HepG2 (cell line): ENCODE data around the gene FNDC3B. TPM values are rescaled to one million over a fixed set of nuclear protein-coding genes. Genes with fewer than 3 reads are reported as not detected.

Experiments
- CEBPB ChIP-seq: IDR thresholded peaks from 2 replicates; pipeline ENCODE4 v1.6.1; 2011; ENCODE audit warnings: low read depth, low read length, improper control_type of control experiment, borderline replicate concordance
- DPF2 ChIP-seq: sonication (generic); formaldehyde crosslinking; IDR thresholded peaks from 2 replicates; pipeline ENCODE4 v1.4.0; 2020; ENCODE audit warnings: mild to moderate bottlenecking, low read depth, missing genetic modification reagents, borderline replicate concordance
- EZH2 ChIP-seq: conservative IDR thresholded peaks from 2 replicates; pipeline ENCODE4 v1.6.1; 2012; ENCODE audit warnings: mild to moderate bottlenecking, low read depth, low read length, moderate library complexity
- KAT8 ChIP-seq: IDR thresholded peaks from 2 replicates; pipeline ENCODE4 v1.6.1; 2016; ENCODE audit warnings: missing genetic modification reagents, missing compliant biosample characterization
- RAD21 ChIP-seq: fragments of 450-650 bp; formaldehyde crosslinking; IDR thresholded peaks from 2 replicates; pipeline ENCODE4 v1.5.0; 2020; ENCODE audit warnings: mild to moderate bottlenecking
- SIX4 ChIP-seq: sonication (generic); formaldehyde crosslinking; IDR thresholded peaks from 2 replicates; pipeline ENCODE4 v1.4.0; 2020; ENCODE audit warnings: missing genetic modification reagents
- SMAD9 ChIP-seq: sonication (generic); formaldehyde crosslinking; IDR thresholded peaks from 2 replicates; pipeline ENCODE4 v1.5.1; 2020; ENCODE audit warnings: mild to moderate bottlenecking, missing genetic modification reagents
- TBX2 ChIP-seq: sonication (generic); formaldehyde crosslinking; IDR thresholded peaks from 2 replicates; pipeline ENCODE4 v1.5.0; 2020; ENCODE audit warnings: missing genetic modification reagents, mild to moderate bottlenecking, borderline replicate concordance
- U2AF1 ChIP-seq: fragments of 200-400 bp; formaldehyde crosslinking; optimal IDR thresholded peaks from 2 replicates; pipeline ENCODE3; 2017; ENCODE audit warnings: mild to moderate bottlenecking, low read depth, low read length
- ZNF17 ChIP-seq: sonication (generic); formaldehyde crosslinking; IDR thresholded peaks from 2 replicates; pipeline ENCODE4 v1.5.0; 2020; ENCODE audit warnings: mild to moderate bottlenecking, missing genetic modification reagents
- ZNF33B ChIP-seq: sonication (generic); formaldehyde crosslinking; IDR thresholded peaks from 2 replicates; pipeline ENCODE4 v1.5.1; 2020; ENCODE audit warnings: mild to moderate bottlenecking, missing genetic modification reagents
- ZSCAN31 ChIP-seq: sonication (generic); formaldehyde crosslinking; IDR thresholded peaks from 2 replicates; pipeline ENCODE4 v1.5.0; 2020; ENCODE audit warnings: low read depth, mild to moderate bottlenecking, missing genetic modification reagents
- polyA plus RNA-seq, 8 experiments: library from polyadenylated mRNA; depleted of rRNA in 3 of 8; stranded (reverse) in 7 of 8; unstranded in 1 of 8; fragments of >200 nt; fragmentation: Illumina TruSeq in 4 of 8; extraction: Trizol in 4 of 8; gene quantifications; 2 replicates each; pipeline versions ENCODE4 v1.2.1 to v1.2.3, GENCODE V29; 2011 to 2016; ENCODE audit warnings: low read depth in 4 of 8, missing spikeins in 1 of 8, mixed read lengths in 1 of 8; ENCODE audit not compliant: insufficient read depth in 1 of 8
- total RNA-seq, 5 experiments: library from RNA; depleted of rRNA; stranded (reverse); fragments of >200 nt; fragmentation: Illumina TruSeq; extraction: Trizol; gene quantifications; 2 replicates each; pipeline ENCODE4 v1.2.3, GENCODE V29; 2016; ENCODE audit warnings: low read depth in 1 of 5
- TF ChIP-seq, protein P1 (sequence below): sonication (generic); formaldehyde crosslinking; conservative IDR thresholded peaks from 2 replicates; pipeline ENCODE4 v1.4.0; 2020; ENCODE audit warnings: missing genetic modification reagents
- TF ChIP-seq, protein P2 (sequence below): sonication (generic); formaldehyde crosslinking; IDR thresholded peaks from 2 replicates; pipeline ENCODE4 v1.4.0; 2020; ENCODE audit warnings: missing genetic modification reagents, borderline replicate concordance
- TF ChIP-seq, protein P3 (sequence below), 2 experiments: IDR thresholded peaks; 2 replicates each; pipeline ENCODE4 v1.6.1; 2011 to 2012; ENCODE audit warnings: low read length in 2 of 2, borderline replicate concordance in 1 of 2, low read depth in 1 of 2, mild to moderate bottlenecking in 1 of 2, moderate library complexity in 1 of 2
- TF ChIP-seq, protein P4 (sequence below): IDR thresholded peaks from 2 replicates; pipeline ENCODE4 v1.6.1; 2016; ENCODE audit warnings: missing biosample characterization, missing genetic modification reagents, low read depth
- TF ChIP-seq, protein P5 (sequence below): sonication (generic); formaldehyde crosslinking; IDR thresholded peaks from 2 replicates; pipeline ENCODE4 v1.4.0; 2020; ENCODE audit warnings: missing genetic modification reagents, mild to moderate bottlenecking, borderline replicate concordance

Gene FNDC3B
- total and polyA plus RNA-seq, 2 of the 13 experiments (the other 11 are each of a cell fraction or from before 2014, with no cell fraction given) = 74.8 to 103 TPM

DNA sequence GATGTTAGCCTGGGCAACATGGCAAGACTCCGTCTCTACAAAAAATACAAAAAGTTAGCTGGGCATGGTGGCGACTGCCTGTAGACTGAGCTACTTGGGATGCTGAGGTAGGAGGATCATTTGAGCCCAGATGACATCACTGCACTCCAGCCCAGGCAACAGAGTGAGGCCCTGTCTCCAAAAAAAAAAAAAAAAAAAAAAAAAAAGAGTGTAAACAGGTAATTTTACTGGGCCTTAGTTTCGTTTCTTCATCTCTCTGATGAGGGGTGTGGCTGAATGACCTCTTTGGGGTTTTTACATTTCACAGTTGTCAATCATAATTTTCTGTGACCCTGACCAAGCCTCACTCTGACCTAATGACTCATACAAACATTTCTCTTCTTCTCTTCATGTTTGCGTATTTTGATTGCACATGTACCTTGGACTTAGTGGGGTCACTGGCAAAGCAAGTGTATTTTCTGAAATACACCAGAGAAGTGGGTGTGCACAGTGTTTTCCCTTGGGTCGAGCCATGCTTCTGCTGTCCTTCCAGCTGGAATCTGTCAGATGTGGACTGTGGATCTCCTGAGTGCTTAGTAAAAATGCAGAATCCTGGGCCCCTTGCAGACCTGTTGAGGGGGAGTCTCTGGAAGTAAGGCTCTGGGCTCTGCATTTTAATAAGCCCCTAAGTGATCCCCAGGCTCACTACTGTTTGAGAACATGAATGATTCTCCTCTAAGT, 140.5 kb downstream of the FNDC3B start (continued):
- TF ChIP-seq, protein P1, sequence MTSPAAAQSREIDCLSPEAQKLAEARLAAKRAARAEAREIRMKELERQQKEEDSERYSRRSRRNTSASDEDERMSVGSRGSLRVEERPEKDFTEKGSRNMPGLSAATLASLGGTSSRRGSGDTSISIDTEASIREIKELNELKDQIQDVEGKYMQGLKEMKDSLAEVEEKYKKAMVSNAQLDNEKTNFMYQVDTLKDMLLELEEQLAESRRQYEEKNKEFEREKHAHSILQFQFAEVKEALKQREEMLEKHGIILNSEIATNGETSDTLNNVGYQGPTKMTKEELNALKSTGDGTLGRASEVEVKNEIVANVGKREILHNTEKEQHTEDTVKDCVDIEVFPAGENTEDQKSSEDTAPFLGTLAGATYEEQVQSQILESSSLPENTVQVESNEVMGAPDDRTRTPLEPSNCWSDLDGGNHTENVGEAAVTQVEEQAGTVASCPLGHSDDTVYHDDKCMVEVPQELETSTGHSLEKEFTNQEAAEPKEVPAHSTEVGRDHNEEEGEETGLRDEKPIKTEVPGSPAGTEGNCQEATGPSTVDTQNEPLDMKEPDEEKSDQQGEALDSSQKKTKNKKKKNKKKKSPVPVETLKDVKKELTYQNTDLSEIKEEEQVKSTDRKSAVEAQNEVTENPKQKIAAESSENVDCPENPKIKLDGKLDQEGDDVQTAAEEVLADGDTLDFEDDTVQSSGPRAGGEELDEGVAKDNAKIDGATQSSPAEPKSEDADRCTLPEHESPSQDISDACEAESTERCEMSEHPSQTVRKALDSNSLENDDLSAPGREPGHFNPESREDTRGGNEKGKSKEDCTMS (CRISPR knock-in tag) = no peak
- TF ChIP-seq U2AF1 (no peak), ZNF17 (CRISPR knock-in tag) (no peak), ZSCAN31 (CRISPR knock-in tag) (peak; percentile 28; the same call in 1 of the 2 replicates), KAT8 (CRISPR knock-in tag) (no peak), SIX4 (CRISPR knock-in tag) (peak; percentile 76), ZNF33B (CRISPR knock-in tag) (no peak), RAD21 (no peak), DPF2 (peak; percentile 83; the same call in 1 of the 2 replicates), TBX2 (peak; percentile 92), CEBPB (peak; percentile 84; the same call in 1 of the 2 replicates), SMAD9 (CRISPR knock-in tag) (no peak), EZH2 (no peak)
- TF ChIP-seq, protein P2, sequence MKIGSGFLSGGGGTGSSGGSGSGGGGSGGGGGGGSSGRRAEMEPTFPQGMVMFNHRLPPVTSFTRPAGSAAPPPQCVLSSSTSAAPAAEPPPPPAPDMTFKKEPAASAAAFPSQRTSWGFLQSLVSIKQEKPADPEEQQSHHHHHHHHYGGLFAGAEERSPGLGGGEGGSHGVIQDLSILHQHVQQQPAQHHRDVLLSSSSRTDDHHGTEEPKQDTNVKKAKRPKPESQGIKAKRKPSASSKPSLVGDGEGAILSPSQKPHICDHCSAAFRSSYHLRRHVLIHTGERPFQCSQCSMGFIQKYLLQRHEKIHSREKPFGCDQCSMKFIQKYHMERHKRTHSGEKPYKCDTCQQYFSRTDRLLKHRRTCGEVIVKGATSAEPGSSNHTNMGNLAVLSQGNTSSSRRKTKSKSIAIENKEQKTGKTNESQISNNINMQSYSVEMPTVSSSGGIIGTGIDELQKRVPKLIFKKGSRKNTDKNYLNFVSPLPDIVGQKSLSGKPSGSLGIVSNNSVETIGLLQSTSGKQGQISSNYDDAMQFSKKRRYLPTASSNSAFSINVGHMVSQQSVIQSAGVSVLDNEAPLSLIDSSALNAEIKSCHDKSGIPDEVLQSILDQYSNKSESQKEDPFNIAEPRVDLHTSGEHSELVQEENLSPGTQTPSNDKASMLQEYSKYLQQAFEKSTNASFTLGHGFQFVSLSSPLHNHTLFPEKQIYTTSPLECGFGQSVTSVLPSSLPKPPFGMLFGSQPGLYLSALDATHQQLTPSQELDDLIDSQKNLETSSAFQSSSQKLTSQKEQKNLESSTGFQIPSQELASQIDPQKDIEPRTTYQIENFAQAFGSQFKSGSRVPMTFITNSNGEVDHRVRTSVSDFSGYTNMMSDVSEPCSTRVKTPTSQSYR (CRISPR knock-in tag) = peak; percentile 18; the same call in 1 of the 2 replicates
- TF ChIP-seq, protein P3, sequence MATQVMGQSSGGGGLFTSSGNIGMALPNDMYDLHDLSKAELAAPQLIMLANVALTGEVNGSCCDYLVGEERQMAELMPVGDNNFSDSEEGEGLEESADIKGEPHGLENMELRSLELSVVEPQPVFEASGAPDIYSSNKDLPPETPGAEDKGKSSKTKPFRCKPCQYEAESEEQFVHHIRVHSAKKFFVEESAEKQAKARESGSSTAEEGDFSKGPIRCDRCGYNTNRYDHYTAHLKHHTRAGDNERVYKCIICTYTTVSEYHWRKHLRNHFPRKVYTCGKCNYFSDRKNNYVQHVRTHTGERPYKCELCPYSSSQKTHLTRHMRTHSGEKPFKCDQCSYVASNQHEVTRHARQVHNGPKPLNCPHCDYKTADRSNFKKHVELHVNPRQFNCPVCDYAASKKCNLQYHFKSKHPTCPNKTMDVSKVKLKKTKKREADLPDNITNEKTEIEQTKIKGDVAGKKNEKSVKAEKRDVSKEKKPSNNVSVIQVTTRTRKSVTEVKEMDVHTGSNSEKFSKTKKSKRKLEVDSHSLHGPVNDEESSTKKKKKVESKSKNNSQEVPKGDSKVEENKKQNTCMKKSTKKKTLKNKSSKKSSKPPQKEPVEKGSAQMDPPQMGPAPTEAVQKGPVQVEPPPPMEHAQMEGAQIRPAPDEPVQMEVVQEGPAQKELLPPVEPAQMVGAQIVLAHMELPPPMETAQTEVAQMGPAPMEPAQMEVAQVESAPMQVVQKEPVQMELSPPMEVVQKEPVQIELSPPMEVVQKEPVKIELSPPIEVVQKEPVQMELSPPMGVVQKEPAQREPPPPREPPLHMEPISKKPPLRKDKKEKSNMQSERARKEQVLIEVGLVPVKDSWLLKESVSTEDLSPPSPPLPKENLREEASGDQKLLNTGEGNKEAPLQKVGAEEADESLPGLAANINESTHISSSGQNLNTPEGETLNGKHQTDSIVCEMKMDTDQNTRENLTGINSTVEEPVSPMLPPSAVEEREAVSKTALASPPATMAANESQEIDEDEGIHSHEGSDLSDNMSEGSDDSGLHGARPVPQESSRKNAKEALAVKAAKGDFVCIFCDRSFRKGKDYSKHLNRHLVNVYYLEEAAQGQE (IDR thresholded peaks at IDR 0.05; ENCODE audit: borderline replicate concordance in 1 of 2, low read depth in 1 of 2, low read length in 2 of 2) = peak in 1 of 2 experiments; percentile 69; a peak in 2 of 4 replicates
- TF ChIP-seq, protein P4, sequence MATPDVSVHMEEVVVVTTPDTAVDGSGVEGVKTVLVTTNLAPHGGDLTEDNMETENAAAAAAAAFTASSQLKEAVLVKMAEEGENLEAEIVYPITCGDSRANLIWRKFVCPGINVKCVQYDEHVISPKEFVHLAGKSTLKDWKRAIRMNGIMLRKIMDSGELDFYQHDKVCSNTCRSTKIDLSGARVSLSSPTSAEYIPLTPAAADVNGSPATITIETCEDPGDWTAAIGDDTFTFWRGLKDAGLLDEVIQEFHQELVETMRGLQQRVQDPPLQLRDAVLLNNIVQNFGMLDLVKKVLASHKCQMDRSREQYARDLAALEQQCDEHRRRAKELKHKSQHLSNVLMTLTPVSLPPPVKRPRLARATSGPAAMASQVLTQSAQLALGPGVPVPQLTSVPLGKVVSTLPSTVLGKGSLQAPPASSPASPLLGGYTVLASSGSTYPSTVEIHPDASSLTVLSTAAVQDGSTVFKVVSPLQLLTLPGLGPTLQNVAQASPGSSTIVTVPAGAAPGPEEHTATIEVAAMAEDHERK (CRISPR knock-in tag) = no peak
- TF ChIP-seq, protein P5, sequence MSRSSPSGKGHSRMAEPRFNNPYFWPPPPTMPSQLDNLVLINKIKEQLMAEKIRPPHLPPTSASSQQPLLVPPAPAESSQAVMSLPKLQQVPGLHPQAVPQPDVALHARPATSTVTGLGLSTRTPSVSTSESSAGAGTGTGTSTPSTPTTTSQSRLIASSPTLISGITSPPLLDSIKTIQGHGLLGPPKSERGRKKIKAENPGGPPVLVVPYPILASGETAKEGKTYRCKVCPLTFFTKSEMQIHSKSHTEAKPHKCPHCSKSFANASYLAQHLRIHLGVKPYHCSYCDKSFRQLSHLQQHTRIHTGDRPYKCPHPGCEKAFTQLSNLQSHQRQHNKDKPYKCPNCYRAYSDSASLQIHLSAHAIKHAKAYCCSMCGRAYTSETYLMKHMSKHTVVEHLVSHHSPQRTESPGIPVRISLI = peak; percentile 98
